HG02884 (cell line): ENCODE measurements around the gene CAPN3.

Experiments
- ATAC-seq: cut with Tn5 transposase; IDR thresholded peaks from one replicate; pipeline ENCODE4 v1.9.1; 2021; ENCODE audit warnings: mild to moderate bottlenecking, moderate library complexity; ENCODE audit not compliant: unreplicated experiment

CAPN3 gene

GRCh38 chr15:42355291-42355690 is 4.0 kb upstream of the CAPN3 start:
- ATAC-seq: no peak

GRCh38 chr15:42356851-42357250 is 2.5 kb upstream of the CAPN3 start:
- no peak for ATAC-seq

- no peak for ATAC-seq
Measured at GRCh38 chr15:42358141-42358540, 1.2 kb upstream of the CAPN3 start.

- ATAC-seq: no peak
Measured at GRCh38 chr15:42359985-42360384, 684 bp downstream of the CAPN3 start.

GRCh38 chr15:42360535-42361112 is 1.3 kb downstream of the CAPN3 start:
- ATAC-seq: no peak

- no peak for ATAC-seq
Measured at GRCh38 chr15:42363487-42363886, 4.2 kb downstream of the CAPN3 start.

GRCh38 chr15:42363942-42364341 is 4.6 kb downstream of the CAPN3 start:
- ATAC-seq: no peak

GRCh38 chr15:42364529-42364928 is 5.2 kb downstream of the CAPN3 start:
- no peak for ATAC-seq

- no peak for ATAC-seq
Measured at GRCh38 chr15:42365921-42366550, 6.7 kb downstream of the CAPN3 start.

- ATAC-seq: no peak
Measured at GRCh38 chr15:42367041-42367440, 7.7 kb downstream of the CAPN3 start.

GRCh38 chr15:42368096-42368495 is 8.8 kb downstream of the CAPN3 start:
- ATAC-seq: no peak

- no peak for ATAC-seq
Measured at GRCh38 chr15:42371096-42371495, 11.8 kb downstream of the CAPN3 start.

- ATAC-seq: no peak
Measured at GRCh38 chr15:42373274-42373673, 14.0 kb downstream of the CAPN3 start.

GRCh38 chr15:42373936-42374335 is 14.6 kb downstream of the CAPN3 start:
- no peak for ATAC-seq

GRCh38 chr15:42374810-42375209 is 15.5 kb downstream of the CAPN3 start:
- no peak for ATAC-seq

- ATAC-seq: no peak
Measured at GRCh38 chr15:42375252-42375651, 16.0 kb downstream of the CAPN3 start.

GRCh38 chr15:42375941-42376340 is 16.6 kb downstream of the CAPN3 start:
- no peak for ATAC-seq

- ATAC-seq: no peak
Measured at GRCh38 chr15:42378011-42378410, 18.7 kb downstream of the CAPN3 start.

GRCh38 chr15:42384597-42384996 is 25.3 kb downstream of the CAPN3 start:
- no peak for ATAC-seq

- ATAC-seq: no peak
Measured at GRCh38 chr15:42385206-42385979, 26.1 kb downstream of the CAPN3 start.

- ATAC-seq: no peak
Measured at GRCh38 chr15:42385980-42386700, 26.8 kb downstream of the CAPN3 start.

- no peak for ATAC-seq
Measured at GRCh38 chr15:42387603-42388002, 28.3 kb downstream of the CAPN3 start.
